Fibroblast of peridontal ligament (primary cell): ENCODE results near the gene MRGPRX1.
"Not testable (repeated sequence)": the region's sequence is repeated elsewhere in the genome, so short reads cannot be mapped to it uniquely, and the experiment has no call there.

ENCODE experiments used
- DNase-seq: peaks from one replicate; pipeline ENCODE4 v3.0.0-alpha.2; 2010; ENCODE audit errors: extremely low read depth

Gene MRGPRX1

DNA sequence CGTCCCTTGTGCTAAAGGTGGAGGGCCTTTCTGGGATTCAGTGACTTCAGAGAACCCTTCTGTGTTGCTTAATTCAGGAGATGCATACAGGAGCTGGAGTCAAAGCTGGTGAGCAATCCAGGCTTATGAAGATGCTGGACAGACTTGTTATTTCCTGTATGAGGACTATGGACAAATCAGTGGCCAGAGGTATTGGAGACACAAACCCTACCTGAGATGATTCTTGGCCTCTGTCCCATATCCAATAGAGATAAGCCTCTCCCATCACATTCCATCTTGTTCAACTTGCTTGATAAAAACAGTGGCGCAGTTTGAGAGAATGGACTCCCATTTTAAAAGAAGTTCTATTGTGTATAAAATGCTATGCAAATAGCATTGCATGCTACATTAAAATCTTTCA lies at the start of gene MRGPRX1:
Gene MRGPRX1, minus strand, starts transcription at position 101 of the 400 bp plus-strand sequence. CDS start 4,630 bp downstream, outside the sequence.
- DNase-seq = no peak

- DNase-seq = no peak
Observed at GRCh38 chr11:18987454-18988231, 48.4 kb upstream of the MRGPRX1 start.

- DNase-seq = no peak
Observed at GRCh38 chr11:18986744-18987143, 47.5 kb upstream of the MRGPRX1 start.

DNA sequence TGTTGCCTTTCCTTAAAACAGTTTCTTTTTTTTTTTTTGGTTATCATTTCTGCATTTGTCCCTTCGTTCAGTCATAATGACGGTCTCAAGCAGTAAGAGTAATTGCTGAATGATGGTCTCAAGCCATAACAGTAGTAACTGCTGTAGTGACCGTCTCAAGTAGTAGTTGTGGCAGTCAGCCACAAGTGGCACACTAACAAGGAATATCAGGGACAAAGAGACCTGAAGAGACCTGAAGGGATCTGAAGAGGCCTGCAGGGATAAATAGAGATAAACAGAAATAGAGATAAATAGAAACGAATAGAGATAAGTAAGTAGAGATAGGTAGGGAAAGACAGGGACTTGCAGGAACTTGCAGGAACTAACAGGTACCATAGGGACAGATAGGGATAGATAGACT lies 42.7 kb upstream of the MRGPRX1 start:
- no peak for DNase-seq

DNA sequence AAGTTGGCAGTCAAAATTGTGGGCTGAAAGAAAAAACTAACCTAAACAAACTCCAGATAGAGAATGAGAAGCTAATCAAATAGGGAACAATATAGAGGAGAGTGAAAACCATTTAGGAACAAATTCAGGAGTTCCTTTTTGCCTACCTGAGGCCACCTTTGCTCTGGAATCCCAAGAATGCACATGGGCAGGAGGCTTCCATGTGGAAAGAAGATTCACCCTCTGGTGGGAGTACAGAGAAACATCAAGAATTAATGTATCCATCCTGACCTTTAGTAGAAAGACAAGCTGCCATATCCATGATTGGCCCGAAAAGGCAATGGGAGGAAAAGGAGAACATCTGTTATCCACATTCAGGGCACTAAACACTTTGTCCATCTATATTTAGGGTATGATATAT lies 35.0 kb upstream of the MRGPRX1 start:
- DNase-seq = no peak

GRCh38 chr11:18972336-18972735 lies 33.1 kb upstream of the MRGPRX1 start:
- no peak for DNase-seq

- no peak for DNase-seq
Observed at GRCh38 chr11:18969720-18970119, 30.5 kb upstream of the MRGPRX1 start.

DNA sequence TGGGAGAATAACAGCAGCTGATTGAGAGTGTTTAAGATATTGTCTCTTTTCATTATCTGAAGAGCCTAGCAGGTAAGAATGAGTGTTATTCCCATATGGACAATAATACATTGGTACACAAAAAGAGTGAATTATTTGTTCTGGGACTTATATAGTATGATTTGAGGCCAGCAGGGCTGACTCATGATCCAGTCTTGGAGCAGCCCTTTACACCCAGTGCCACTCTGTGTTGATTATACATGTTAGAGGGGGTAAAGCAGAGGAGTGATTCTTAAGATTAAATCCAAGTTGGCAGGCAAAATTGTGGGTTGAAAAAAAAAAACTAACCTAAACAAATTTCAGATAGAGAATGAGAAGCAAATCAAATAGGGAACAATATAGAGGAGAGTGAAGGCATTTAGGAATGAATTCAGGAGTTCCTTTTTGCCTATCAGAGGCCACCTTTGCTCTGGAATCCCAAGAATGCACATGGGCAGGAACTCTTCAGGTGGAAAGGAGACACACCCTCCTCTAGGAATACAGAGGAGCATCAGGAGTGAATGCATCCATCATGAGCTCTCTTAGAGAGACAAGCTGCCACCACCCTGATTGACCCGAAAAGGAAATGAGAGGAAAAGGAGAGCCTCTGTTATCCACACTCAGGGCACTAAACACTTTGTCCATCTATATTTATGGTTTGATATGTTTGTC lies 19.2 kb upstream of the MRGPRX1 start:
- no peak for DNase-seq

DNA sequence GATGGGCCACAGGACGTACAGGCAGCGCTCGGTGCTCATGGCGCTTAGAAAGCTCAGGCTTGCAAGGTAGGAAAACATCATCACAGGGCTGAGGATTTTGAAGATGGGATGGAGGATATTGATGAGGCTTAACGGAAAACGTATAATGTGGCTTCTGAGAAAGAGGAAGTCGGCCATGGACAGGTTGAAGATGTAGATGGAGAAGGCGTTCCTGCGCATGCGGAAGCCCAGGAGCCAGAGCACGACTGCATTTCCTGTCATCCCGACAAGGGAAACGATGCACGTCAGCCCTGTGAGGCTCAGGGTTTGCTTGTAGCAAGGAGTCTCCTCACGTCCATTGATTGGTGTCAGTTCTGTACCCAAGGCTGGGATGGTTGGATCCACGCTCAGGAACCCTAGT lies 17.4 kb upstream of the MRGPRX1 start:
- no peak for DNase-seq

GRCh38 chr11:18936002-18936673 lies 3.1 kb downstream of the MRGPRX1 start:
- no peak for DNase-seq

DNA sequence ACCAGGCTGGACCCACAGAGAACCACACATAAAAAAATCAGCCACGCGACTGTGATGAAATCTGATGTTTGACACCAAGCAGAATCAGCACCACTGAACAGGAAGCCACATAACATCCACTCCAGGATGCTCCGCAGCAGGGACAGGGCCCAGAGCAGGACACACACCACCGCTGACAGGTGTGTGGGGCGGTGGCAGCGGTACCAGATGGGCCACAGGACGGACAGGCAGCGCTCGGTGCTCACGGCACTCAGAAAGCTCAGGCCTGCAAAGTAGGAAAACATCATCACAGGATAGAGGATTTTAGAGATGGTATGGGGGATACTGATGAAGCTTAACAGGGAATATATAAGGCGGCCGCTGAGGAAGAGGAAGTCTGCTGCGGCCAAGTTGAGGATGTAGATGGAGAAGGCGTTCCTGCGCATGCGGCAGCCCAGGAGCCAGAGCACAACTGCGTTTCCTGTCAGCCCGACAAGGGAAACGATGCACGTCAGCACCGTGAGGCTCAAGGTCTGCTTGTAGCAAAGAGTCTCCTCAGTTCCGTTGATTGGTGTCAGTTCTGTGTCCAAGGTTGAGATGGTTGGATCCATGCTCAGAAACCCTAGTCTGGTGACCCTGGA lies 4.9 kb downstream of the MRGPRX1 start:
- DNase-seq = no peak

DNA sequence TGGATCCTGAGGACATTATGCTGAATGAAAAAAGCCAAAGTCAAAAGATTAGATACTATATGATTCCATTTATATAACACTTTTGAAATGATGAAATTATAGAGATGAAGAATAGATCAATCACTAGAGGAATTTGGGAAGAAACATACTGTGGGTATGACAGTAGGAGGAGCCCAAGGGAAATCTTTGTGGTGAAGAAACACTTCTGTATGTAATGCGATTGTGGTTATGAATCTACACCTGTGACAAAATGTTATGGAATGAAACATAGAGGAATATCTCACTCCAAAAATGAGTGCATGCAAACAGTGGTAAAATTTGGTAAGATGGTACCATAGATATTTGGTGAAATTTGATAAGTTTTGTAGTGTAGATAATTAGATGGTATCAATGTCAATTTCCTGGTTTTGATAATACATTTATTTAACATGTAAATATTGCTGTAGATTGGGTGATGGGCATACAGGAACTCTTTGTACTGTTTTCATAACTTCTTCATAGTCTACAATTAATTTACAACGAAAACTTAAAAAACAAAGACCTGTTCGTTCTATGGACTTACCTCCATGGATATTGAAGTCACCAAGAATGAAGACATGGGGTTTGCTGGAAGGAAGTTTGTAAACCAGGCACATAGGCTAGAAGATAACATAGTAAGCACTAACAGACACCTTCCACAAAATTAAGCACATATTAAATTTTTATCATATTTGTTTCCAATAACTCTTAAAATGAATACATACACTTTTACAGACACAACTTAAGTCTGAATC lies 11.5 kb downstream of the MRGPRX1 start:
- DNase-seq = no peak

GRCh38 chr11:18925426-18925825 lies 13.8 kb downstream of the MRGPRX1 start:
- DNase-seq = not testable (repeated sequence)

DNA sequence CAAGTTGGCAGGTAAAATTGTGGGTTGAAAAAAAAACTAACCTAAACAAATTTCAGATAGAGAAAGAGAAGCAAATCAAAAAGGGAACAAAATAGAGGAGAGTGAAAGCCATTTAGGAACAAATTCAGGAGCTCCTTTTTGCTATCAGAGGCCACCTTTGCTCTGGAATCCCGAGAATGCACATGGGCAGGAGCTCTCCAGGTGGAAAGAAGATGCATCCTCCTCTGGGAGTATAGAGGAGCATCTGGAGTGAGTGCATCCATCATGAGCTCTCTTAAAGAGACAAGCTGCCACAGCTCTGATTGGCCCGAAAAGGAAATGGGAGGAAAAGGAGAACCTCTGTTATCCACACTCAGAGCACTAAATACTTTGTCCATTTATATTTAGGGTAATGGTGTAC lies 26.3 kb downstream of the MRGPRX1 start:
- no peak for DNase-seq

DNA sequence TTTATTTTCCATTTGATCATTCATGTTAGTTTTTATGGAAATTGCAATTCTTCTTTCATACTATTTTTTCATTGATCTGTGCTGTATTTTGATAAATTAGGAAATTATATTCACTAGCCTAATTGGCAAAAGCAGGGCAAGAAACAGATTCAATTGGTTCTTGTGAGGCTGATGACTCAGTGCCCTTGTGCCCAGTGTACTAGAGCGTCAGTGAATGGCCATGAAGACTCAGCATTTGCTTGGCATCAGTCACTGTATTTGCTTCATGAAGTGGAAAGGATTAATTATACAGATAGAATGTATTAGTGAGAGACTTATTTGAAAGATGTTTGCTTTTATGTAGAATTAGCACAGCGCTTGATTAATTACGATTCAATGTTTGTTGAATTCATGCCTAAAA lies 31.8 kb downstream of the MRGPRX1 start:
- no peak for DNase-seq

DNA sequence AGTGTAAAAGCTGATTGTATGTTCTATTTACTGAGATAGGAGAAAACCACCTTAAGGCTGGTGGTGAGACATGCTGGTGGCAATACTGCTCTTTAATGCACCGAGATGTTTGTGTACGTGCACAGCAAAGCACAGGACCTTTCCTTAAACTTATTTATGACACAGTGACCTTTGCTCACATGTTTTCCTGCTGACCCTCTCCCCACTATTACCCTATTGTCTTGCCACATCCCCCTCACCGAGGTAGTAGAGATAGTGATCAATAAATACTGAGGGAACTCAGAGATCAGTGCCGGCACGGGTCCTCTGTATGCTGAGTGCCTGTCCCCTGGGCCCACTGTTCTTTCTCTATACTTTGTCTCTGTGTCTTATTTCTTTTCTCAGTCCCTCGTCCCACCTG lies 38.6 kb downstream of the MRGPRX1 start:
- DNase-seq = not testable (repeated sequence)

- DNase-seq = not testable (repeated sequence)
Observed at GRCh38 chr11:18900151-18900611, 39.0 kb downstream of the MRGPRX1 start.

DNA sequence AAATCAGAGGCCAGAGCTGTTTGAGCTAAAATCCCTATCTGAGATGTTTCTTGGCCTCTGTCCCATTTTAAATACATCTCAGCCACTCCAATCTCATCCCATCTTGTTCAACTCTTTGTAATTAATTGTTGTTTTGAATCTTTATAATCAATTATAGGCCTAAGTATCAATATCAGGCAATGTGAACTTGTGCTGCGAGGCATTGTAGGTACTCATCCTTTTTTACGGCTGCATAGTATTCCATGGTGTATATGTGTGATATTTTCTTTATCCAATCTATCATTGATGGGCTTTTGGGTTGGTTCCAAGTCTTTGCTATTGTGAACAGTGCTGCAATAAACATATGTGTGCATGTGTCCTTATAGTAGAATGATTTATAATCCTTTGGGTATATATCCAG lies 47.5 kb downstream of the MRGPRX1 start:
- not testable (repeated sequence) for DNase-seq

GRCh38 chr11:18890615-18891014 lies 48.6 kb downstream of the MRGPRX1 start:
- no peak for DNase-seq
